HUES6 (cell line): ENCODE measurements around the gene MPP3.

ENCODE experiments used
- H3K27ac ChIP-seq: 2 replicates; pipeline ENCODE4 v1.7.0; 2013; ENCODE audit warnings: low read depth, mild to moderate bottlenecking, low read length, inconsistent platforms
- H3K27me3 ChIP-seq: 2 replicates; pipeline ENCODE4 v1.6.1; 2013; ENCODE audit warnings: low read length; ENCODE audit not compliant: control insufficient read depth, insufficient read depth
- H3K36me3 ChIP-seq: 2 replicates; pipeline ENCODE4 v1.6.1; 2013; ENCODE audit warnings: low read length; ENCODE audit not compliant: control insufficient read depth, insufficient read depth
- H3K4me1 ChIP-seq: 2 replicates; pipeline ENCODE4 v1.6.1; 2013; ENCODE audit warnings: low read length; ENCODE audit not compliant: control insufficient read depth, insufficient read depth
- H3K4me3 ChIP-seq: 2 replicates; pipeline ENCODE4 v1.5.1; 2013; ENCODE audit warnings: low read depth, low read length
- H3K9ac ChIP-seq: one replicate; pipeline ENCODE4 v1.6.1; 2013; ENCODE audit warnings: mild to moderate bottlenecking, low read length
- H3K9me3 ChIP-seq: 2 replicates; pipeline ENCODE4 v1.6.1; 2013; ENCODE audit warnings: low read depth, low read length; ENCODE audit not compliant: control insufficient read depth, insufficient read depth

Gene MPP3

DNA sequence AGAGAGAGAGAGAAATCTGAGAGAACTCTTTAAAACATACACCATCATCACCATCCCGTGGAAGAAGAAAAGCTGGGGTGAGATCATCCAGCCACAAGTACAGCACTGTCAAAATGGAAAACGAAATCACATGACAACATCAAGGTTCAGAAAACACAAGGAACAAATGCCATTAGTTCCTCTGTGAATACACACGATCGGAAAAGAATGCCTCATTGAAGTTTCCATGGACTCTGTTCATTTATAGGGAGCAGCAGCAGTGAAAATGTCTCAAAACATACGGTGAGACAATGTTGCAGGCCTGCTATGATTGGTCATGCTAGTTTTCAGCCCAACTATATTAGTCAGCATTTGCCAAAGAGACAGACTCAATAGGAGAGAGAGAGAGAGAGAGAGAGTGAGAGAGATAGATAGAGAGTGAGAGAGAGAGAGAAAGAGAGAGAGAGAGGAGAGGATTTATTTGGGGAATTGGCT, 48.3 kb downstream of the MPP3 start:
- H3K36me3 ChIP-seq, result no peaks in the 10 kb centered on the region
- no peak overlapping the region for H3K9ac ChIP-seq
- H3K27ac ChIP-seq, result no peak overlapping the region
- peaks cover 11% of the 10 kb centered on the region for H3K27me3 ChIP-seq
- 0 out of 2 replicates have a peak, but pooled peaks cover 3% of the 10 kb centered on the region for H3K9me3 ChIP-seq
- H3K4me1 ChIP-seq, result peaks cover 5% of the 10 kb centered on the region
- no peak overlapping the region for H3K4me3 ChIP-seq

DNA sequence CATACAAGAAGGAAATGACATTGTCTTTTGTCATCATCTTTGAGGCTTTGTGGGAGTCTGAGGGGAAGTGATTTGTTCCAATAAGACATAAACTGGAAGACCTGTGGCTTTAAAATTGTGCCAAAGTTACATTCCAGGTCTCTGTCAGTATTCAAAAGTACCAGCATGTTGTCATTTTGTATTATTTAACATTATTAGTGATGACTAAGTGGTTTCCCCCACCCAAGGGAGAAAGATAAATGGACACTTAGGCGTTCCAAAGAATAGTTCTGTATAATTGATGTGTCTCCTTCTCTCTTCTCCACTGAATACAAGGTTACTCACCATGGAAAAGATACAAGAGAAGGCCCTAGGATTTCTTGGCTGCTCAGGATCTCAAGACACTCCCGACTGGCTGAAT, 48.9 kb downstream of the MPP3 start:
- peaks cover 16% of the 10 kb centered on the region for H3K27me3 ChIP-seq
- H3K9ac ChIP-seq, result no peak overlapping the region
- H3K9me3 ChIP-seq, result no peaks in the 10 kb centered on the region

DNA sequence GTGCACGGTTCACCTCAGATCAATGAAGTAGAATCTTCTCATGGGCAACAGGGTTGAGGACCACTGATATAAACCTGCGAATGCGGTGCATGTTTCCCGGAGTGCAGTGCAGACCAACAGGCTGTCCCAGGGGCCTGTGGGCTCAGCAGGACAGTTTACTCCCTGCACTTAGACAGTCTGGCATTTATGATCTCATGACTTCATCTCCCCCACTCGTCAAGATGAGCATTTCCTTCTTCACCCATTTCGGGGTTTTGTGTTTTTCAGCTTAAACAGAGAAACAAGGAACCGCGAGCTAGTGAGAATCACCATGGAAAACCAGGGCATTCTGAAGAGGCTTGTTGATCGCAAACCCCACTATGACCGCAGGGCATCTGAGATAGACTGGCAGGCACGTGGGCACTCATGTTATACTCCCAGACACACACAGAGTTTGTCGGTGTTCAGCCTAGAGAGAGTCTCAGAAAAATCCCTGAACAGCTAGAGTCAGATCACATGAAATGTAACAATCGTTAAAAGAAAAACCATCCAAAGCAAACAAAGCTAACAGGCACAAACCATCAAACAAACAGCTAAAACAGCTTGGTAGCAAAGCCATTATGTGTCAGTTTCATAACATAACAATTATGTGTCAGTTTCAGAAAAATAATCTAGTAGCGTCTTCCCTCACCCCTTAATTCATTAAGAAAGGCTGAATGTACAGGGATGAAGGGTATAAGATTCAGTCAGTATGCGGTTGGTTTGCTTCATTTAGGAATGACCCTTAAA, 49.8 kb downstream of the MPP3 start:
- Histone ChIP-seq H3K4me1 (peaks cover 9% of the 10 kb centered on the region), H3K9me3 (no peaks in the 10 kb centered on the region), H3K27ac (no peak overlapping the region), H3K36me3 (no peaks in the 10 kb centered on the region), H3K9ac (no peak overlapping the region), H3K27me3 (peaks cover 16% of the 10 kb centered on the region), H3K4me3 (no peak overlapping the region)

More for the DNA sequence above, 48.9 kb downstream of the MPP3 start:
- H3K4me3 ChIP-seq, result no peak overlapping the region
- no peak overlapping the region for H3K27ac ChIP-seq
- H3K4me1 ChIP-seq, result peaks cover 9% of the 10 kb centered on the region
- H3K36me3 ChIP-seq, result no peaks in the 10 kb centered on the region

DNA sequence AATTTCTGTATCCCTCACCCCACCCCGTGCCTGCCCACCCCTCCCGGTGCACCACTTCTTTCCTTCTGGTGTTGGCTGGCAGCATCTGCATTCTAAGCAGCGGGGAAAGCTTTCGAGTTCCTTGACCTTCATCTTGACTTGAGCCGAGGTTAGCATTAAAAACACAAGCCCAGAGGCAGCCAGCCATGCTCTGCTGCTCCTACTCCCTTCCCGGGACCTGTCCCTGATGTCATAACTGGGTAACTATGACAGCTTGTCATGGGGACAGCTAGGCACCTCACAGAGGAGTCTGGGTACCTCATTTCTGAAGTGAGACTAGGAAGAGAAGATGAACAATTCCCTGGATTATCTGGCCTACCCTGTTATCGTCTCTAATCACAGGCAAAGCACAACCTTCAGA, 52.8 kb downstream of the MPP3 start, which contains the start of gene CFAP97D1:
TSS of gene CFAP97D1 (plus strand) at position 301 of the 400 bp plus-strand sequence. CDS start at position 329, 28 bp downstream.
- Histone ChIP-seq H3K27me3 (peaks cover 16% of the 10 kb centered on the region), H3K36me3 (peaks cover 16% of the 10 kb centered on the region), H3K9ac (peak within 1 kb of the TSS; percentile 94), H3K4me3 (peak within 1 kb of the TSS; percentile 96), H3K27ac (no peak within 1 kb of the TSS; the same call in 1 of the 2 replicates), H3K9me3 (no peaks in the 10 kb centered on the region), H3K4me1 (peaks cover 9% of the 10 kb centered on the region)

DNA sequence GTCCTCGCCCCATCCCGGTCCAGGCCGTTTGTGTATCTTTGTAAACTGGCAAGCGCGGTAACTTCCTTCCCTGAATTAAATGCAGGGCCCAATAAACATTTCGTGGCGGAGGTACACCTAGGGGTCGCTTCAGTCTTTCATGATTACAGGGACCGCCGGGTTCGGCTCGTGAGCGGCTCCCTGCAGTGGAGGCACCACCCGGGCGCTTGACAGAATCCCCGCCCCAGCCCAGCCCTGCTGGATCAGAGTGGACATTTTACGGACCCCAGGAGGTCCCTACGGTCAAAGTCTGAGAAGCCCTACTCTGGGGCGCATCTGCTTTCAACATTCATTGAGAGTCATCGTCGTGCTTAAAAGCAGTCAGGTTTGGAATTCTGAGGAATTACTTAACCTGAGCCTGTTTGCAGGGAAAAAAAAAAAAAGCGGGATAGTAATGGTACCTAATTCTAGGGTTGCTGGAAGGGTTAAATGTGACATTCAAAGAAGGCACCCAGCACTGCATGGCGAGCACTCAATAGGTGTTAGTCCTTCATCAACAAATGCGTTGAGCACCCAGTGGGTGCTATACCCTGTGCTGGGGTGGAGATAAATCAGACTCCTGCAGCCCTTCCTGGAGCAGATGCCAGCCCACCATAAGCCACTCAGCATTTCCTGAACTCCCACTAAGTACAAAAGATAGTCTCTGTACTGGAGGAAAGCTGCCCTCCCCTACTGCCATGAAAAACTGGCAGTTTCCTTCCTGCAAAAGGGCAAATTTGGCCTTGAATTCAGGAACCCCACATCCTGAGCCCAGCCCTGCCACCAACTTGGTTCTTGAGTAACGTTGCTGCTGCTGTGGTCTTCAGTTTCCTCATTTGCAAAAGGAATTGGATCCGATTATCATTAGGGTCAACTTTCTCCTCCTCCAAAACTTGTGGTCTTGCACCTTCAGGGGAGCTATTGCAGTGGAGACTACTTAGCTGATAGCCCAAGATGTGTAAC, 53.5 kb downstream of the MPP3 start:
- Histone ChIP-seq H3K4me3 (peak overlapping the region; percentile 96), H3K36me3 (peaks cover 23% of the 10 kb centered on the region), H3K9me3 (no peaks in the 10 kb centered on the region), H3K27me3 (peaks cover 16% of the 10 kb centered on the region), H3K9ac (peak overlapping the region; percentile 94), H3K4me1 (peaks cover 9% of the 10 kb centered on the region), H3K27ac (no peak overlapping the region; the same call in 1 of the 2 replicates)

DNA sequence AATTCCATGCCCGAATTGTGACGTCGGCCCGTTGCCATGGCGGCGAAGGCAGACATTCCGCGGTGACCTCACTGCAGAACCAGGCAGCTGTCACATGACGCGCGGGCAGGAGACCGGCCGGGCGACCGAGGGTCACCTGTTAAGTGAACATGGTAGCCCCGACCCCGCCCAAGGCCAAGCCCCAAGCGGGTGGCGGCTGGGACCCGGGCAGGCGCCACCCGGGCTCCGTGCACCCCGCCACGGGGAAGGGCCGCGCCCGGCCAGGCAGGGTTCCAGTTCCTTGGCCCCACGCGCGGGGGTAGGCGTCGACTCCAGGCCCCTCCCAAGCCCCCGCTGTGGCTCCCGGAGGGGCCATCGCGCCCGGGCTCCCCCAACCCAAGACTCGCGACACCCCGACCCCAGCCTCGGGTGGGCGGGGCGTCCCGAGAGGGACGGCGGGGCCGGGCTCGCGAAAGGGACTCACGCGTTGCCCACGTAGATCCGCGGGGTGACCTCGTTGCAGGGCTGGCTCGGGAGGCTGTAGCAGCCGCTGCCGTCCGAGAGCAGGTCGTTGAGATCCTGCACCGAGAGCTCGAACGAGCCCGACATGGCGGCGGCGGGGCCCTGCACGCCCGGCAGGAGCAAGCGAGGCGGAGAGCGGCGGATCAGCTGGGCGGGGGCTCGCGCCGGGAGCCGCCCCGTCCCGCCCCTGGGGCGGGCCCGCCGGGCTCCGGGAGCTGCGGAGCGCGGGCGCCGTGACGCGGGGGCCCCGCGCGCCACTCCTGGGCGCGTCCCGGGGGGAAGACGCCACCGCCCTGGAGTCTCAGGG, 54.4 kb downstream of the MPP3 start, which contains the start of gene DUSP3:
TSS of gene DUSP3 (minus strand) at position 641 of the 808 bp plus-strand sequence. CDS start at position 588, 53 bp downstream.
- peak within 1 kb of the TSS; percentile 95 for H3K27ac ChIP-seq
- peaks cover 16% of the 10 kb centered on the region for H3K27me3 ChIP-seq
- H3K9me3 ChIP-seq, result no peaks in the 10 kb centered on the region
- peaks cover 9% of the 10 kb centered on the region for H3K4me1 ChIP-seq
- peaks cover 29% of the 10 kb centered on the region for H3K36me3 ChIP-seq
- H3K4me3 ChIP-seq, result peak within 1 kb of the TSS; percentile 96
- H3K9ac ChIP-seq, result peak within 1 kb of the TSS; percentile 94

DNA sequence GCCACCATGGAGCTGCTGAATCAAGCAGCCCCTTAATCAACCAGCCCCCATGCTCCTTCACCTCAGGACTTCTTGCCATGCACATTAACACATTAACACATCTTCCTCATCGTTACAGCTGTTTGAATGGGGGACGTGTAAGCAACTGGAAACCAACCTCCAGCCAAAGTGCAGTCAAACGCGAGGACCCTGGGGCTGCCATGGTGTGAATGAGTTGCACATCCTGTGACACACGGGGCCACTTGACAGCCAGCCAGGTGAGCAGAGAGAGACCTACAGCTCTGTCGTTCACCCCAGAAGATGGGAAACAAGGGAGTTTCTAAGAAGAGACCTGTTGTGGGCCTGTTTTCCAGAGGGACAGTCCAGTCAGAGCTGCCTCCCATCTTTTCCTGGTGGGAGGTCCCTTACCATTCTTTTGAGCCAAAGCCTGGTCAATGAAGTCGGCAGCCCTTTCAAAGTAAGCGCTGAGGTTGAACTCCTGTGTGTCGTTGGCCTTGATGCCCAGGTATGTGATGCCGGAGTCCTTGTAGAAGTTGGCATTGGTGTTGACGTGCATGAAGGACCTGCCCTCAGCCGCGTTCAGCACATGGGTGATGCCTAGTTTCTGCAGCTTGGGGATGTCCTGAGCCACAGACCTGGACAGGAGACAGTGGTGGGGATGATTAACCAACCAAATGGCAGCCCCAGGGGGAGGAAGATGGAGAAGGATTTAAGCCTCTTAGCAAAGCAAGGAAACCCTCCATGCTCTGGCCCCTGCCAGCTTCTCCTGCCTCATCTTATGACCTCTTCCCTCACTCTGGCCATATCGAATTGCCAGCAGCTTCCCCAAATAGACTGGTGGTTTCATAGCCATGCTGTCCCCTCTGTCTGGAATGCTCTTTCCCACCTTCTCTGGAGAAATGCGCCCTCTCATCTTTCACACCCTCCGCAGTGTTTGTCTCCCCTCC, 58.4 kb downstream of the MPP3 start:
- Histone ChIP-seq H3K36me3 (peaks cover 62% of the 10 kb centered on the region), H3K4me1 (peaks cover 4% of the 10 kb centered on the region), H3K9me3 (no peaks in the 10 kb centered on the region), H3K4me3 (no peak overlapping the region), H3K9ac (no peak overlapping the region), H3K27ac (no peak overlapping the region), H3K27me3 (peaks cover 3% of the 10 kb centered on the region)

DNA sequence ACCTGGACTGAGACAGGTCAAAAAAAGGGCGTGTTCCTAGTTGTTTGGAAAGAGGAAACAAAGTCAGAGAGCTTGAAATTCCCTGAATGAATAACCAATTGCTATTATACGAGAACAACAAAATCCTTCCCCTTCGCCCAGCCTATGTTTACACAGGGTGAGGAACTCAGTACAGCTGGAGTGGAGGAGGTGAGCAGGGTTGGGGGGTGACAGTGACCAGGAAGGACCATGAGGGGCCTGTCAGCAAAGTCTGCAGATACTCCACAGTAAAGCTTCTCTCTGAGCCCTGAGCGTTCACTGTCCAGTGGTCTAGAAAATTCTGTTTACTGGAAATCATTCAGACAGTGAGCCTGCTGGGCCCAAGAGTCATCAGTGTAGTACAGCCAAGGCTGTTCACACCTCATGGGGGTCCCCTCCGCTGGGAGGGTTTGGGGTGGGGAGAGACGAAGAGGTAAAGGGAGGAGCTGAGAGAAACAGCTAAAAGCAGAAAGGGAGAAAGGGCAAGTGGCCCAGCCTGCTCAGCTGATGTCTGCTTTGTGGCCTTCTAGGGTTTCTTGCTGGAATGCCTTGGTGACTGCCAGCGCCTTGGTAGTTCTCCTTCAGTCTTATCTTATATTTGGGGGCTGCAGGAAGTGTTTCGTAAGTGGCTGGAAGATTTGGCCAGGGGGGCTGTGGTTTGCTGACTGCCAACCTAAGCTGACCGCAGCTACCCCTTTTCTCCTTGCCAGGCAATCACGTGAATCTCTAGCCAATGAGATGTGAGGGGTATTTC, 59.9 kb downstream of the MPP3 start:
- Histone ChIP-seq H3K9me3 (no peaks in the 10 kb centered on the region), H3K9ac (no peak overlapping the region), H3K4me3 (no peak overlapping the region), H3K27me3 (no peaks in the 10 kb centered on the region), H3K36me3 (peaks cover 77% of the 10 kb centered on the region), H3K4me1 (no peaks in the 10 kb centered on the region), H3K27ac (no peak overlapping the region)

DNA sequence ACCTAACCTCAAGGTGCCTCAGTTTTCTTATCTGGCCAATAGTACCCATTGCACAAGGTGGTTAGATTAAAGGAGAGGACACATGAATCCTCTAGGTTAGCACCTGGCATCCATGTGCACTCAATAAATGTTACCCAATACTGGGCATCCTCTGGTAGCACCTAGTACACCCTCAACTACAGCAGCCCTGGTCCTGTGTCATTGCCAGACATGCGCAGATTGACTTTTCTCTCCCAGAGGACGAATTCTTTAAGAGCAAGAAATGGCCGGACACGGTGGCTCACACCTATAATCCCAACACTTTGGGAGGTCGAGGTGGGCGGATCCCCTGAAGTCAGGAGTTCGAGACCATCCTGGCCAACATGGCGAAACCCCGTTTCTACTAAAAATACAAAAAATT, 61.5 kb downstream of the MPP3 start:
- H3K9me3 ChIP-seq, result no peaks in the 10 kb centered on the region
- no peaks in the 10 kb centered on the region for H3K27me3 ChIP-seq
- no peak overlapping the region for H3K27ac ChIP-seq
- H3K9ac ChIP-seq, result no peak overlapping the region
- H3K36me3 ChIP-seq, result peaks cover 76% of the 10 kb centered on the region
- no peaks in the 10 kb centered on the region for H3K4me1 ChIP-seq
- H3K4me3 ChIP-seq, result no peak overlapping the region
